HepG2 (cell line): ENCODE results near the gene SP3. TPM values are rescaled to one million over a fixed set of nuclear protein-coding genes. Genes with fewer than 3 reads are reported as not detected.

Source experiments
- ATAC-seq: fragments of 200-7000 bp; cut with Tn5 transposase; 3 replicates; pipeline ENCODE4 v1.9.1; 2020; ENCODE audit warnings: mild to moderate bottlenecking, moderate library complexity
- BruUV-seq: library from RNA; stranded (reverse); fragments of 400-500 nt; replicated peaks from 2 replicates; lab custom pipeline; 2021; lab: Mats Ljungman, UMichigan
- CTCF ChIA-PET: fragments of 300-600 bp; formaldehyde crosslinking; extraction: SDS; loops from one replicate; lab custom pipeline; 2021; ENCODE audit warnings: low total read pairs, inconsistent platforms, low intra/inter-chr PET ratio; lab: Yijun Ruan, JAX
- POLR2A ChIA-PET: fragments of 350-600 bp; sonication (Branson Sonifier 250); formaldehyde crosslinking; loops from one replicate; lab custom pipeline; 2020; ENCODE audit warnings: antibody characterized with exemption, inconsistent platforms; lab: Yijun Ruan, JAX
- DNase-seq: peaks from one replicate; pipeline ENCODE4 v3.0.0-alpha.2; 2015; ENCODE audit warnings: low spot score
- FAIRE-seq: peaks from 3 replicates; lab custom pipeline; 2011; peaks lifted over from hg19 to GRCh38; lab: Jason Lieb, UNC
- H2AFZ ChIP-seq: one replicate; pipeline ENCODE4 v1.6.1; 2011; ENCODE audit warnings: low read length, inconsistent platforms
- H3K27ac ChIP-seq: fragments of 300-600 bp; 3 replicates; pipeline ENCODE4 v1.8.0; 2011; ENCODE audit warnings: mixed run types, mild to moderate bottlenecking, mixed read lengths, low read length, inconsistent platforms; ENCODE audit not compliant: insufficient read depth; ENCODE audit errors: extremely low read length
- H3K27me3 ChIP-seq, 2 experiments: fragments of 200-600 bp in 1 of 2; 2 replicates in 1 of 2; 3 replicates in 1 of 2; pipeline versions ENCODE4 v1.6.0 to v1.8.0; 2011; ENCODE audit warnings: low read length in 2 of 2, mild to moderate bottlenecking in 2 of 2, moderate library complexity in 2 of 2, inconsistent platforms in 1 of 2; ENCODE audit not compliant: insufficient read depth in 2 of 2, control insufficient read depth in 1 of 2
- H3K36me3 ChIP-seq, 2 experiments: fragments of 200-600 bp in 1 of 2; replicated peaks in 1 of 2; 2 replicates in 1 of 2; 3 replicates in 1 of 2; pipeline versions ENCODE4 v1.5.1 to v1.8.0; 2011; ENCODE audit warnings: low read length in 2 of 2, inconsistent platforms in 1 of 2; ENCODE audit not compliant: insufficient read depth in 2 of 2, control insufficient read depth in 1 of 2
- H3K4me1 ChIP-seq: 2 replicates; pipeline ENCODE4 v1.5.1; 2012; ENCODE audit warnings: low read length, inconsistent platforms; ENCODE audit not compliant: insufficient read depth
- H3K4me2 ChIP-seq: 2 replicates; pipeline ENCODE4 v1.6.0; 2011; ENCODE audit warnings: low read depth, low read length, inconsistent platforms
- H3K4me3 ChIP-seq, 3 experiments: fragments of 200-600 bp in 1 of 3; sonication (generic), shearing (Covaris generic) in 1 of 3; replicated peaks in 1 of 3; 2 replicates each; pipeline ENCODE4 v1.5.1; 2011 to 2016; ENCODE audit warnings: low read length in 3 of 3, inconsistent platforms in 2 of 3, low read depth in 2 of 3, mild to moderate bottlenecking in 2 of 3, control low read depth in 1 of 3, mixed read lengths in 1 of 3; ENCODE audit not compliant: insufficient read depth in 1 of 3
- H3K79me2 ChIP-seq: one replicate; pipeline ENCODE4 v1.6.1; 2011; ENCODE audit warnings: low read length, inconsistent platforms; ENCODE audit not compliant: insufficient read depth
- H3K9ac ChIP-seq: 2 replicates; pipeline ENCODE4 v1.6.0; 2011; ENCODE audit warnings: mild to moderate bottlenecking, low read depth, low read length, inconsistent platforms; ENCODE audit not compliant: insufficient read depth
- H3K9me3 ChIP-seq: 2 replicates; pipeline ENCODE4 v1.5.1; 2012; ENCODE audit warnings: mild to moderate bottlenecking, low read length
- H4K20me1 ChIP-seq: 2 replicates; pipeline ENCODE4 v1.6.0; 2011; ENCODE audit warnings: inconsistent platforms, mild to moderate bottlenecking, low read length, moderate library complexity; ENCODE audit not compliant: insufficient read depth
- ARNT ChIP-seq: fragments of 450-650 bp; IDR thresholded peaks from 2 replicates; pipeline ENCODE4 v1.6.1; 2017
- WGBS: methylation state at CpG from one replicate; pipeline ENCODE4 v1.1.6; 2017; ENCODE audit warnings: low lambda C conversion rate; 5-methylcytosine and 5-hydroxymethylcytosine counted together
- in situ Hi-C: cut with HindIII; loops from 2 replicates; pipeline ENCODE4 v1.10.0; 2017; ENCODE audit warnings: low pct_unique_long_range_greater_than_20kb; ENCODE audit not compliant: extremely low pct_ligation_motif_present
- intact Hi-C: fragments of 100-400 bp; cut with micrococcal nuclease; formaldehyde crosslinking; loops from one replicate; pipeline ENCODE4 v1.10.0; 2022; ENCODE audit not compliant: unreplicated experiment
- polyA plus RNA-seq, 8 experiments: library from polyadenylated mRNA; depleted of rRNA in 3 of 8; stranded (reverse) in 7 of 8; unstranded in 1 of 8; fragments of >200 nt; fragmentation: Illumina TruSeq in 4 of 8; extraction: Trizol in 4 of 8; gene quantifications; 2 replicates each; pipeline versions ENCODE4 v1.2.1 to v1.2.3, GENCODE V29; 2011 to 2016; ENCODE audit warnings: low read depth in 4 of 8, missing spikeins in 1 of 8, mixed read lengths in 1 of 8; ENCODE audit not compliant: insufficient read depth in 1 of 8
- total RNA-seq, 5 experiments: library from RNA; depleted of rRNA; stranded (reverse); fragments of >200 nt; fragmentation: Illumina TruSeq; extraction: Trizol; gene quantifications; 2 replicates each; pipeline ENCODE4 v1.2.3, GENCODE V29; 2016; ENCODE audit warnings: low read depth in 1 of 5
- TF ChIP-seq, protein P1 (sequence below): sonication (generic); formaldehyde crosslinking; IDR thresholded peaks from 2 replicates; pipeline ENCODE4 v1.5.0; 2020; ENCODE audit warnings: mild to moderate bottlenecking, missing genetic modification reagents, moderate library complexity
- TF ChIP-seq, protein P2 (sequence below): IDR thresholded peaks from 2 replicates; pipeline ENCODE4 v1.6.1; 2016; ENCODE audit warnings: low read depth

The SP3 gene
- total and polyA plus RNA-seq, 2 of the 13 experiments (the other 11 are each of a cell fraction or from before 2014, with no cell fraction given), result 57.3 to 132 TPM

DNA sequence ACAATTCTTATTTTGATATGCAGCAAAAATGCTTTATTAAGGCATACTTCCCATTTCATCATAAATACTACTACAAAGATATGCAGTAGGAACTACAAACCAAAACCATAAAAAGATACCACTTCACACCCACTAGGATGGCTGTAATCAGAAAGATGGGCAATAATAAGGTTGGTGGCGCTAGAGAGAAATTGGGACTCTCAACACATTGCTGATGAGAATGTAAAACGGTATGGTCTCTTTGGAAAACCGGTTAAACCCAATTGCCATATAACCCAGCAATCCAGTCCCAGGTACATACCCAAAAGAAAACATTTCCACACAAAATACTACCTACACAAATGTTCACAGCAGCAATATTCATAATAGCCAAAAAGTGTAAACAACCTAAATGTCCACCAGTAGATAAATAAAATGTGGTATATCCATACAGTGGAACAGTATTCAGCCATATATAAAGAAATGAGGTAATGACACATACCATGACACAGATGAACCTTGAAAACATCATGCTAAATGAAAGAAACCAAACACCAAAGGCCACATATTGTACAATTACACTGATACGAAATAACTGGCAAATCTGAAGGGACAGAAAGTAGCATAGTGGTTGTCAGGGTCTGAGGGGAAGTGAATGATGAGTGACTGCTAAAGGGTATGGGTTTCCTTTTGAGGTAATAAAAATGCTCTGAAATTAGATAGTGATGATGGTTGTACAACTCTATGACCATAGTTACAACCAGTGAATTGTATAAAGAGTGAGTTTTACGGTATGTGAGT is 12.7 kb downstream of the SP3 start:
- H4K20me1 ChIP-seq, result peaks cover 54% of the 10 kb centered on the region
- intact Hi-C loops, result no loop called here

More for the DNA sequence above, 12.7 kb downstream of the SP3 start:
- Histone ChIP-seq H3K9me3 (no peaks in the 10 kb centered on the region), H2AFZ (no peak overlapping the region), H3K4me1 (peaks cover 36% of the 10 kb centered on the region)
- no peak for DNase-seq
- no peak for FAIRE-seq
- no peak for TF ChIP-seq ARNT
- TF ChIP-seq, protein P1, sequence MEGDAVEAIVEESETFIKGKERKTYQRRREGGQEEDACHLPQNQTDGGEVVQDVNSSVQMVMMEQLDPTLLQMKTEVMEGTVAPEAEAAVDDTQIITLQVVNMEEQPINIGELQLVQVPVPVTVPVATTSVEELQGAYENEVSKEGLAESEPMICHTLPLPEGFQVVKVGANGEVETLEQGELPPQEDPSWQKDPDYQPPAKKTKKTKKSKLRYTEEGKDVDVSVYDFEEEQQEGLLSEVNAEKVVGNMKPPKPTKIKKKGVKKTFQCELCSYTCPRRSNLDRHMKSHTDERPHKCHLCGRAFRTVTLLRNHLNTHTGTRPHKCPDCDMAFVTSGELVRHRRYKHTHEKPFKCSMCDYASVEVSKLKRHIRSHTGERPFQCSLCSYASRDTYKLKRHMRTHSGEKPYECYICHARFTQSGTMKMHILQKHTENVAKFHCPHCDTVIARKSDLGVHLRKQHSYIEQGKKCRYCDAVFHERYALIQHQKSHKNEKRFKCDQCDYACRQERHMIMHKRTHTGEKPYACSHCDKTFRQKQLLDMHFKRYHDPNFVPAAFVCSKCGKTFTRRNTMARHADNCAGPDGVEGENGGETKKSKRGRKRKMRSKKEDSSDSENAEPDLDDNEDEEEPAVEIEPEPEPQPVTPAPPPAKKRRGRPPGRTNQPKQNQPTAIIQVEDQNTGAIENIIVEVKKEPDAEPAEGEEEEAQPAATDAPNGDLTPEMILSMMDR (CRISPR knock-in tag), result 0 out of 2 replicates have a peak, but pooled peaks have one; percentile 8
- TF ChIP-seq, protein P2, sequence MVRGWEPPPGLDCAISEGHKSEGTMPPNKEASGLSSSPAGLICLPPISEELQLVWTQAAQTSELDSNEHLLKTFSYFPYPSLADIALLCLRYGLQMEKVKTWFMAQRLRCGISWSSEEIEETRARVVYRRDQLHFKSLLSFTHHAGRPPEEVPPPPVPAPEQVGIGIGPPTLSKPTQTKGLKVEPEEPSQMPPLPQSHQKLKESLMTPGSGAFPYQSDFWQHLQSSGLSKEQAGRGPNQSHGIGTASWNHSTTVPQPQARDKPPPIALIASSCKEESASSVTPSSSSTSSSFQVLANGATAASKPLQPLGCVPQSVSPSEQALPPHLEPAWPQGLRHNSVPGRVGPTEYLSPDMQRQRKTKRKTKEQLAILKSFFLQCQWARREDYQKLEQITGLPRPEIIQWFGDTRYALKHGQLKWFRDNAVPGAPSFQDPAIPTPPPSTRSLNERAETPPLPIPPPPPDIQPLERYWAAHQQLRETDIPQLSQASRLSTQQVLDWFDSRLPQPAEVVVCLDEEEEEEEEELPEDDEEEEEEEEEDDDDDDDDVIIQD (CRISPR knock-in tag), result peak; percentile 61; the same call in 1 of the 2 replicates
- TF ChIP-seq, all 625 proteins: peak for 2
- peaks cover 11 to 57% of the 10 kb centered on the region in 2 experiments for H3K36me3 ChIP-seq
- ATAC-seq, result no peak
- H3K27me3 ChIP-seq, result no peaks in the 10 kb centered on the region
- ChIA-PET POLR2A (no interaction called here), CTCF (no interaction called here)
- no peak overlapping the region for H3K27ac ChIP-seq
- H3K9ac ChIP-seq, result no peak overlapping the region
- peaks cover 100% of the 10 kb centered on the region for H3K79me2 ChIP-seq
- in situ Hi-C loops, result no loop called here
- no peak overlapping the region; the same call in 1 of the 2 replicates for H3K4me2 ChIP-seq
- 96% methylated on average over 5 of the region's 5 CpGs for WGBS
- no peak overlapping the region for H3K4me3 ChIP-seq
- BruUV-seq, result no TSS peak
